ENCODE data around the gene ECSCR.
"Not testable (repeated sequence)": the region's sequence is repeated elsewhere in the genome, so short reads cannot be mapped to it uniquely, and the experiment has no call there.

Gene ECSCR

GRCh38 chr5:139443831-139444453, 18.6 kb downstream of the ECSCR start:
- DNase-seq = no peak

GRCh38 chr5:139440416-139440815, 22.1 kb downstream of the ECSCR start:
- not testable (repeated sequence) for DNase-seq

- DNase-seq = peak; percentile 93
Observed at GRCh38 chr5:139439013-139439903, 23.3 kb downstream of the ECSCR start, which contains the start of gene DNAJC18. TSS of gene DNAJC18 (minus strand) at chr5:139439525. CDS start at chr5:139439445, 80 bp downstream.

DNA sequence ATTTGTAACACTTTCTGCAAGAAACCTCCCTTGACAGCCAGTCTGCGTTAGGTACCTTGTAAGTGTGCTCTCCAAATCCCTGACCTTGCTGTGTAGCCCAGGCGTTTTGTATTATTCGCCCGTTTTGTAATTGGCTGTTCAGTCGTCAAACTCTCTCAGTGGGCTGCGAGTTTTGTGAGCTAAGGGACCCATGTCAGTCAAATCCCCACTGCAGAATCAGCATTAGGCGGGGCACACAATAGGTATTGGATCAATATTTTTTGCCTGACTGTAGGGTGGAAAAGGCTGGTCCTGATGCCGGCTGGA, 23.9 kb downstream of the ECSCR start:
- DNase-seq = no peak

DNA sequence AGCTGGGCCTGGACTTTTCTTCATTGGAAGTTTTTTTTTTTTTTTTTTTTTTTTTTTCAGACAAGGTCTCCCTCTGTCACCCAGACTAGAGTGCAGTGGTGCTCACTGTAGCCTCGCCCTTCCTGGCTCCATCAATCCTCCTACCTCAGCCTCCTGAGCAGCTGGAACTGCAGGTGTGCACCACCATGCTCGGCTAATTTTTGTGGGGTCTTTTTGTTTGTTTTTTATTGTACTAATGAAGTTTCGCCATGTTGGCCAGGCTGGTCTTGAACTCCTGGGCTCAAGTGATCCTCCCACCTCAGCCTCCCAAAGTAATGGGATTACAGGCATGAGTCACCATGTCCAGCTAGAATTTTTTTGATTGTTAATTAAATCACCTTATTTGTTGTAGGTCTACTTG, 26.9 kb downstream of the ECSCR start:
- no peak for DNase-seq

GRCh38 chr5:139431706-139432105, 30.8 kb downstream of the ECSCR start:
- no peak for DNase-seq

DNA sequence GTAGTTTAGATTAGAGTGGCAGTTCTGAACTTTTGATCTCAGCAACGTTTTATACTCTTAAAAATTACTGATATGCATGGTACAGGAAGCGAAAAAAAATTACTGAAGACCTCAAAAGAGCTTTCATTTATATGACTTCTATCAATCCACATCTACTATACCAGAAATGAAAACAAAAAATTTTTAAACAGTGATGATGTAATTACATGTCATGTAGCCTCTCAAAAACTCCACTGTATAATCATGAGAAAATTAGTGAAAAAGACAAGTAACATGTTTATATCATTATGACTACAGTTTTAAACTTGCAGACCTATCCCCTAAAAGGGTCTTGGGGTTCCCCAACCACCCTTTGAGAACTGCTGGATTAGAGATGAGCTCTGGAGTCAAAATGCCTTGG, 32.5 kb downstream of the ECSCR start:
- DNase-seq = no peak

DNA sequence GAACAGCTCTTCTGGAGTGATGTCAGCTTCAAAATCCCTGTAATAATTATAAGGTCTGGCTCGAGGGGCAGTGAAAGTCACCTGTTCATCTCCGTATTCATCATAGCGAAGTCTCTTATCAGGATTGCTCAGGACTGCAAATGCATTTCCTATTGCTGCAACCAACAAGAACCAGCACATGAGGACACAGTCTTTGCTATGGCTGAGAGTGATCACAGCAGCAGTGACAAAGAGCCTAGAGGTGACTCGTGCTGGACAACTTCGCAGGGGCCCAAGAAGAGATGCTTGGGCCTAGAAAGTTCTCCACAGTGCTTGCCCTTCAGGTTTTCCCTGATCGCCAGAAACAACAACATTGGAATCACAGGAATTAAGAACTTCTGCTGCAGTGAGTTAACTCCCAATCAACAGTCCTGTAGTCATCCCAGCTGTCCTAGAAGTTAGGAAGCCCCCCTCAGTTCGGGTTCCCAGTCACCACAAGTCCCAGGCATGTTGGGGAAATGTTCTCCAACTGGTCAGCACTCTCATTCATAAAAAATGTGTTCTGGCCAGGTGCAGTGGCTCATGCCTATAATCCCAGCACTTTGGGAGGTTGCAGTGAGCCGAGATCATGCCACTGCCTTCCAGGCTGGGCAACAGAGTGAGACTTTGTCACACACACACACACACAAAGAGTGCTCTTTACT, 36.2 kb downstream of the ECSCR start:
- peak; percentile 33 for DNase-seq

DNA sequence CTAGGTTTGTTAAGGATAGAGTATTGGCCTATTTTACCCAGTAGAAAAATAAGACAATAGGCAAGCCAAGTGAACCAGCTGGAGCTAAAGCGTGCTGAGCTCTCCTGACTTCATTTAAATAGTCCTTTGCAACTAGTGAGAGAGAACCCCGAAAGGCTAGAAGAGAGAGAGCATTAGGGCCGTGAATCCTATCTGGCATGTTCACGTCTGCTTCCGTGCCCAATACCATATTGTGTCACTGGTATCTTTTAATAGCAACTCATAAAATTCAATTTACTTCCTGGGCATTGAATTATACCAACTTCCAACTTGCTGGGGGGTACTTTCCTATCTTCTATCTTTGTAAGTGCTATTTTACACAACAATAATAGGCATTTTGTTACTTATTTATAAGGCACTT, 37.0 kb downstream of the ECSCR start:
- DNase-seq = no peak

DNA sequence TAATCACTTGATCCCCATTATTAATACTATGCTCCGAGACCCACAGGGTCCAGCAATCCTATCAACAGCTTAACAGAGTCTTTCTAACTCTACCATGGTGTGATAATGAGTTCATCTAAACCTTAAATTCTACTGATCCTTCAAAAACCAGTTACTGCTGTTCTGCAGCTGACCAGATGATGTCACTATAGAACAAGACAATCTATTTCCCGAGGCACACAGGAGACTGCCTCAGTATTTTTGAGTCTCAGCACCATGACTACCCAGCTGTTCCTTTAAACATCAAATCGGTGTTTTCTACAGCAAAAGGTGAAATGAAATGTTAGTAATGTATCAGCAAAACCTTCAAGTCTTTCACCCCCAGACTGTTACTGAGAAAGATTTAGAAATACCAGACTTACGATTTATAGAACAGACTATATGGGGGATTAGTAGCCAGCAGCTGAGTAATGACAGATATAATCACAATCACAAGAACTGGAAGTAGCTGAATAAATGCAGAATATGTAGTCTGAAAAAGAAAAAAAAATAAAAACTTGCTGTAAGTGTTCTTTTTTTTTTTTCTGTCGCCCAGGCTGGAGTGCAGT, 40.1 kb downstream of the ECSCR start:
- DNase-seq = peak; percentile 91

DNA sequence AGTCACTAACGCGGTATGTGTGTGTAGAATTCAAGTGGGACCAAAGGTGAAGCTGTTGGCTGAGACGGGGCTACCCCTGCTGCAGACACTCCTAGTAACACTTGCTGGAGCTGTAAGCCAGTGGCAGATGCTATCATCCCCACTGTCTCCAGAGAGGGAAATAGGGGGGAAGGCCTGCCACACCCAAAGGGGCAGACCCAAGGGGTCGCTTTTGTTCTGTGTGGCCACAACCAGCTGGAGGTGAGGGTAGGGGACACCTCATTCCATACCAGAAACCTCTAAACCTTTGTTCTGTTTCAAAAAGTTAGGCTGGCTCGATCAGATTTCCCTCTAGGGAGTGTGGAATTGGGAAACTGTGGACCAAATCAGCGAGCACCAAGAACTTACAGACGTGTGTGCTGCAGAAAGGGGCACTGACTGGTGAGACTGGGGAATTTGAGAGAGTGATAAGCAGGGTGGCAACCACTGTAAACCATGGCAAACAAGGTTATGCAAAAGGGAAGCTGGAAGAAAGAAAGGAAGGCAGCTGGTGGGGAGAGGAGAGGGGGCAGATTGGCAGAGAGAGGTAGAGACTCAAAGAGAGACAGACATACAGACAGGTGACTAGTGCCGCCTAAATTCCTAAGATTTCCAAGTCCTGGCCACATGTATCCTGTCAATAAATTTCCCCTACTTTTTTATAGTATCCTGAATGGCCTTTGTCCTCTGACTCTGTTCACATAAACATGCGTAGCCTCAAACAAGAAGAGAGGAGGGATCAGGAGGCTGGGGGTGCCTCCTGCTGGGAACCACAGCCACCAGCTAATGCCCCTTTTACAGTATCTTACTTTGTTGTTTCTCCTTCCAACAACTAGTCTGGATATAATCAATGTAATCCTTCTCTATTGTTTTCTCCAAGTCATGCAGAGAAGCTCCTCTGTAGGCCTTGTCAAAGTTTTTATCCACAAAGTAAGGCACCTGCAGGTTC, 43.0 kb downstream of the ECSCR start:
- DNase-seq = peak; percentile 32

- DNase-seq = no peak
Observed at GRCh38 chr5:139418793-139419192, 43.8 kb downstream of the ECSCR start.

- DNase-seq = peak; percentile 69
Observed at GRCh38 chr5:139417214-139417613, 45.3 kb downstream of the ECSCR start.

DNA sequence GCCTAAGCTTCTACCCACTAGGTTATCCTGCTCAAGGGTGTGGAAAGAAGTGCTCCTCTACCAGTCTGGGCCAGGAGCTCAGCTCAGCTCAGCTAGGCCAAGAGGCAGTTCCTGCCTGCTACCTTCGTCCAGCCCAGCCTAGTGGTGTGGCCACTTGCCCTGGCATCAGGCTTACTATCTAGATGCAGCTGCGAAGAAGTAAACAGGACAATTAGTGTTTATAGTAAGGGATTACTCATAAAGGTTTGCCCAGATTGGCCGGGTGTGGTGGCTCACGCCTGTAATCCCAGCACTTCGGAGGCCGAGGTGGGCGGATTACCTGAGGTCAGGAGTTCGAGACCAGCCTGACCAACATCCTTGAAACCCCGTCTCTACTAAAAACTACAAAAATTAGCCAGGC, 45.9 kb downstream of the ECSCR start:
- DNase-seq = no peak

DNA sequence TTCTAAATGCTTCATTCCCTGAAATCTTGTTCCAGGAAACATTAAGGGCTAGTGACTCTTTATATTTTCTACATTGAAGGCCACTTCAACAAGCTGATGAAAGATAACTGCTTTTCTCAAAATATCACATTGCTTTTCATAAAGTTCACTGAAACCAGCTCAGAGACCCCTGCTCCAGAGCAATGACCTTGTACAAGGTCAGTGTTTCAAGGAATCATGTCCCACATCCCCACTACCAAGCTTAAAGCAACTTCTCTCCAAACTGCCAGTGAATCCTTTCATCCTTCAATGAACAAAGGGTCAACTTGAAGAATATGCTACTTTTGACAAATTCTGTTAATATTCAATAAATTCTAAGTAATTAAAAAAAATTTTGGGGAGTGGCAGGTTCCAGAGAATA, 46.7 kb downstream of the ECSCR start:
- no peak for DNase-seq

- no peak for DNase-seq
Observed at GRCh38 chr5:139415221-139415861, 47.2 kb downstream of the ECSCR start.

GRCh38 chr5:139414581-139415130, 47.9 kb downstream of the ECSCR start:
- DNase-seq = no peak

- no peak for DNase-seq
Observed at GRCh38 chr5:139413963-139414362, 48.6 kb downstream of the ECSCR start.

DNA sequence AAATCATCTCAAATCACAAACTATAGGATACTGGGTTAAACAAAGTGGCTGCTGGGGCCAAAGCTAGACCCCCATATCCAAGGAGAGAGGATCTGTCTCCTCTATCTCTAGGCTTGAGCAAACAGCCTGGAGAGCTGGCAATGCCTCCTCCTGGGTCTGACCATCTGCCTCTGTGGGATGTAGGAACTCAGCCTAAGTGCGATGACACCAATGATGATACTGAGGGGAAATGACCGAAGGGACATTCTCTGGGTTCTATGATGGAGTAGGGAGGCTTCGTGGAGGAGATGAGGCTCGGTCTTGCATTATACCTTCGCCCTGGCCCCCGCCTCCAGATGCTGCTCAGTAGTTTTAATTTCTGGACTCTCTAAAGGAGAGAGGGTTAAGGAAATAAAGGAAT, 49.4 kb downstream of the ECSCR start:
- DNase-seq = no peak

- no peak for DNase-seq
Observed at GRCh38 chr5:139410993-139411828, 51.3 kb downstream of the ECSCR start.
